Posterior vena cava (tissue), 2 donors: ENCODE data around the gene IL23A. TPM values are rescaled to one million over a fixed set of nuclear protein-coding genes. Genes with fewer than 3 reads are reported as not detected.

Experiments
- DNase-seq: peaks from one replicate; pipeline ENCODE4 v3.0.0-alpha.2; 2020; ENCODE audit warnings: low spot score
- intact Hi-C, 2 donors: fragments of 100-400 bp; cut with DNase I; formaldehyde crosslinking; loops; one replicate each; pipeline versions ENCODE4 v1.14.1 to v1.14.2; 2022 to 2023
- total RNA-seq, 2 donors: library from RNA; stranded (reverse); fragmentation: NEBNext Ultra II Directional; extraction: Animal tissue kit (Norgen Biotek cat#: 25700); gene quantifications; one replicate each; pipeline ENCODE4 v1.2.1, GENCODE V29; 2021
- donor health status: DM: yes; HTN: yes; CAD: no.
- donor health status: DM: yes; HTN: yes; CAD: no.

Gene IL23A
- total RNA-seq, 2 donors from 2014 or later: not detected

- intact Hi-C loops: loop anchor here in 1 of 2 donors (10.0 kb wide), 1 partner anchor 96 kb away; the partner anchor contains the start of gene MIP
- no peak for DNase-seq
Measured at GRCh38 chr12:56358836-56359532, 20.3 kb downstream of the IL23A start.

GRCh38 chr12:56359851-56360767 is 21.4 kb downstream of the IL23A start, which contains the start of gene STAT2:
Gene STAT2, minus strand, starts transcription at chr12:56360107. Its CDS starts 3,536 bp downstream, at chr12:56356571.
- peak; percentile 100 for DNase-seq
- intact Hi-C loops: loop anchor here in 1 of 2 donors (10.0 kb wide), 1 partner anchor 95 kb away; the partner anchor contains the start of gene MIP

GRCh38 chr12:56361487-56362129 is 22.9 kb downstream of the IL23A start:
- intact Hi-C loops: no loop called here
- DNase-seq: no peak

- no peak for DNase-seq
- intact Hi-C loops: no loop called here
Measured at GRCh38 chr12:56362130-56363059, 23.7 kb downstream of the IL23A start, which contains the start of gene APOF. Gene APOF, minus strand, starts transcription at chr12:56362857. Its CDS starts 112 bp downstream, at chr12:56362745.

GRCh38 chr12:56366948-56367347 is 28.3 kb downstream of the IL23A start:
- intact Hi-C loops: no loop called here
- DNase-seq: no peak

- intact Hi-C loops: loop anchor here in 1 of 2 donors (10.0 kb wide), 1 partner anchor 91 kb away; the partner anchor contains the start of gene SPRYD4
Measured at GRCh38 chr12:56373515-56373914, 34.8 kb downstream of the IL23A start.

GRCh38 chr12:56374726-56375597 is 36.3 kb downstream of the IL23A start:
- DNase-seq: no peak
- intact Hi-C loops: loop anchor here in 1 of 2 donors (10.0 kb wide), 1 partner anchor 90 kb away; the partner anchor contains the start of gene SPRYD4

More at GRCh38 chr12:56373515-56373914, 34.8 kb downstream of the IL23A start:
- DNase-seq: no peak

GRCh38 chr12:56375598-56376434 is 37.1 kb downstream of the IL23A start:
- intact Hi-C loops: loop anchor here in 1 of 2 donors (10.0 kb wide), 1 partner anchor 89 kb away; the partner anchor contains the start of gene SPRYD4
- no peak for DNase-seq

GRCh38 chr12:56377310-56377988 is 38.8 kb downstream of the IL23A start:
- DNase-seq: no peak
- intact Hi-C loops: loop anchor here in 1 of 2 donors (10.0 kb wide), 1 partner anchor 87 kb away; the partner anchor contains the start of gene SPRYD4

- intact Hi-C loops: loop anchor here in 1 of 2 donors (10.0 kb wide), 1 partner anchor 87 kb away; the partner anchor contains the start of gene SPRYD4
- DNase-seq: no peak
Measured at GRCh38 chr12:56377989-56378316, 39.3 kb downstream of the IL23A start.

GRCh38 chr12:56382611-56383010 is 43.9 kb downstream of the IL23A start:
- intact Hi-C loops: no loop called here

GRCh38 chr12:56385873-56386272 is 47.2 kb downstream of the IL23A start:
- intact Hi-C loops: no loop called here
- DNase-seq: no peak

More at GRCh38 chr12:56382611-56383010, 43.9 kb downstream of the IL23A start:
- DNase-seq: no peak

GRCh38 chr12:56387152-56387736 is 48.6 kb downstream of the IL23A start:
- DNase-seq: no peak
- intact Hi-C loops: no loop called here

GRCh38 chr12:56389412-56389811 is 50.7 kb downstream of the IL23A start:
- intact Hi-C loops: no loop called here
- no peak for DNase-seq
